ES-I3 (cell line): Measurements from ENCODE around the gene RAPGEF1.
A peak's percentile ranks its signal among the peaks of the same experiment; 100 is the strongest.

Source experiments
- H3K36me3 ChIP-seq: 2 replicates; pipeline ENCODE4 v1.6.1; 2013; ENCODE audit warnings: mild to moderate bottlenecking, low read length, control low read depth, moderate library complexity; ENCODE audit not compliant: insufficient read depth
- H3K4me1 ChIP-seq: 2 replicates; pipeline ENCODE4 v1.6.1; 2013; ENCODE audit warnings: mild to moderate bottlenecking, control low read depth, low read length; ENCODE audit not compliant: insufficient read depth
- H3K9ac ChIP-seq: 2 replicates; pipeline ENCODE4 v1.6.1; 2013; ENCODE audit warnings: low read depth, mild to moderate bottlenecking, low read length, moderate library complexity
- H3K9me3 ChIP-seq: 2 replicates; pipeline ENCODE4 v1.6.1; 2013; ENCODE audit warnings: mild to moderate bottlenecking, low read length, moderate library complexity; ENCODE audit not compliant: control insufficient read depth, insufficient read depth

RAPGEF1 gene

DNA sequence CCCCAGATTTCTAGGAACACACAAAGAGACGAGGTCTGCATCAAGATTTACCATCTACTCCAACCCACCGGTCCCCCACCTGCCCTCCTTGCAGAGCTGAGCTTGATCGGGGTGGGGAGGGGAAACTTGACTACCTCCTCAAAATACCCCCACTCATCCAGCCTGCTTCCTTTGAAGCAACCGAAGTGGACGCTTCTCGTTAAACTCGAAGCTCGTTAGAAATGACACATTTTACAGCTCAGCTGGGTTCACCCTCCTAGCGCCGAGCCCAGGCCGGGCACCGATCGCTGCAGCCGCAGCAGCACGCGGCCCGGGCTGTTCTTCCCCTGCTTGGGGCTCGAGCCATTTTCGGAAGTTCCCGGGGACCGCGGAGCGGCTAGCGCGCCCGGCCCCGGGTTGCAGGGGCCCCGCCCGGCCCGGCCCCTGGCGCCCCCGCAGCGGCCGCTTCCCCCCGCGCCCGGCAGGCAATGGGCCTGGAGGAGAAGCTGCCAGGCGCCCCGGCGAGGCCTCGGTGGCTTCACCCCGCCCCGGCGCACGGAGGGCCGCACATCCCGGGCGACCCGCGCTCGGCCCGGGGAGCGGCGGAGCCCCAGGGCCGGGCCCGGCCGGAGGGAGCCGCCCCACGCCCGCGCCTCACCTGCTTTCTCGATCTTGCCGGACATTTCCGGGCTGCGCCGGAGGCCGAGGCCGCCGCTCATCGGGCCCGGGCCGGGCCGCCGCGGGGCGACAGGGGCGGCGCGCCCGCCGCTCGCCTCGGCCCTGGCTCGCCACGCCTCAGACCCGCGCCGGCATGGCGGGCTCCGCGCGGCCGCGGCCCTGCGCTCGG lies 530 bp downstream of the RAPGEF1 start:
- Histone ChIP-seq H3K36me3 (peaks cover 6% of the 10 kb centered on the region; the same call in 1 of the 2 replicates), H3K4me1 (peaks cover 29% of the 10 kb centered on the region), H3K9ac (peak overlapping the region; percentile 86), H3K9me3 (no peaks in the 10 kb centered on the region; the same call in 1 of the 2 replicates)

- H3K9ac ChIP-seq = peak overlapping the region; percentile 86
Observed at GRCh38 chr9:131738293-131739132, 1.4 kb downstream of the RAPGEF1 start.

DNA sequence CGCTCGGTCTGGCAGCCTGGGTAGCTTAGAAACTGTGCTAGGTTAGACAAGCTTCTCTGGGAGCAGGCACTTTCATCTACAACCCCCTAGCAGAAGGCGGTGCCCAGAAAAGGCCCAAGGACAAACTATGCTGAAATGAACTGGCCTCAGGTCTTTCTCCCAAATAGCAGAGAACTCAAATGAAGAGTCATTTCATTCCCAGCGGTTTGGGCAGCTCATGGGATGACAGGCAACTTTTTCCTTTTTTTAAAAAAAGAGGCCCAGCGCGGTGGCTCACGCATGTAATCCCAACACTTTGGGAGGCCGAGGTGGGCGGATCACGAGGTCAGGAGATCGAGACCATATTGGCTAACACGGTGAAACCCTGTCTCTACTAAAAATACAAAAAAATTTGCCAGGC lies 2.5 kb downstream of the RAPGEF1 start:
- peaks cover 46% of the 10 kb centered on the region for H3K4me1 ChIP-seq
- H3K36me3 ChIP-seq = peaks cover 6% of the 10 kb centered on the region; the same call in 1 of the 2 replicates
- no peaks in the 10 kb centered on the region; the same call in 1 of the 2 replicates for H3K9me3 ChIP-seq
- H3K9ac ChIP-seq = no peak overlapping the region

More at GRCh38 chr9:131738293-131739132, 1.4 kb downstream of the RAPGEF1 start:
- Histone ChIP-seq H3K4me1 (peaks cover 37% of the 10 kb centered on the region), H3K9me3 (no peaks in the 10 kb centered on the region; the same call in 1 of the 2 replicates), H3K36me3 (peaks cover 6% of the 10 kb centered on the region; the same call in 1 of the 2 replicates)

GRCh38 chr9:131736431-131736830 lies 3.4 kb downstream of the RAPGEF1 start:
- peaks cover 56% of the 10 kb centered on the region for H3K4me1 ChIP-seq
- H3K9ac ChIP-seq = no peak overlapping the region
- H3K36me3 ChIP-seq = peaks cover 6% of the 10 kb centered on the region; the same call in 1 of the 2 replicates
- no peaks in the 10 kb centered on the region; the same call in 1 of the 2 replicates for H3K9me3 ChIP-seq

- Histone ChIP-seq H3K4me1 (peaks cover 63% of the 10 kb centered on the region), H3K9me3 (no peaks in the 10 kb centered on the region; the same call in 1 of the 2 replicates), H3K9ac (no peak overlapping the region)
Observed at GRCh38 chr9:131735238-131736128, 4.4 kb downstream of the RAPGEF1 start.

DNA sequence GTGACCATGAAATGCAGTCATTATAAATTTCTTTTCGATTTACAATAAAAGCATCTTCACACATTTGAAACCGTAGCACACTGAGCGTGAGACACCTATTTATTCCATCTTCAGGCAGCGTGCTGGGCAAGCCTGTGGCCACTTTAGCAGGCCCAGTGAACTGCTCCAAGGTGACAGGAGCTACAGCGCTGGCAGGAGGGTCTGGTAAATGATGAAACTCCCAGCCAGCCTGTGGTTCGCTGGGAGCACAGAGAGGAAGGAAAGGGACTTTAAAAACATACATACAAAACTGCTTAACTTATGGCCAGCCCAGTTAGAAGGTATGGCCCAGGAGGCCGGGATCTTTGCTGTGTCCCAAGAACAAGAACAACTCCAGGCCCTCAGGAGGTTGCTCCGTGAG lies 5.1 kb downstream of the RAPGEF1 start:
- Histone ChIP-seq H3K9me3 (no peaks in the 10 kb centered on the region), H3K4me1 (peaks cover 63% of the 10 kb centered on the region), H3K9ac (no peak overlapping the region), H3K36me3 (peaks cover 6% of the 10 kb centered on the region; the same call in 1 of the 2 replicates)

More at GRCh38 chr9:131735238-131736128, 4.4 kb downstream of the RAPGEF1 start:
- peaks cover 6% of the 10 kb centered on the region; the same call in 1 of the 2 replicates for H3K36me3 ChIP-seq

GRCh38 chr9:131734165-131734610 lies 5.7 kb downstream of the RAPGEF1 start:
- Histone ChIP-seq H3K4me1 (peaks cover 63% of the 10 kb centered on the region), H3K9ac (no peak overlapping the region), H3K36me3 (peaks cover 6% of the 10 kb centered on the region; the same call in 1 of the 2 replicates), H3K9me3 (no peaks in the 10 kb centered on the region)

GRCh38 chr9:131733541-131734061 lies 6.3 kb downstream of the RAPGEF1 start:
- H3K36me3 ChIP-seq = peaks cover 6% of the 10 kb centered on the region; the same call in 1 of the 2 replicates
- no peak overlapping the region for H3K9ac ChIP-seq
- H3K9me3 ChIP-seq = no peaks in the 10 kb centered on the region
- peaks cover 67% of the 10 kb centered on the region for H3K4me1 ChIP-seq

DNA sequence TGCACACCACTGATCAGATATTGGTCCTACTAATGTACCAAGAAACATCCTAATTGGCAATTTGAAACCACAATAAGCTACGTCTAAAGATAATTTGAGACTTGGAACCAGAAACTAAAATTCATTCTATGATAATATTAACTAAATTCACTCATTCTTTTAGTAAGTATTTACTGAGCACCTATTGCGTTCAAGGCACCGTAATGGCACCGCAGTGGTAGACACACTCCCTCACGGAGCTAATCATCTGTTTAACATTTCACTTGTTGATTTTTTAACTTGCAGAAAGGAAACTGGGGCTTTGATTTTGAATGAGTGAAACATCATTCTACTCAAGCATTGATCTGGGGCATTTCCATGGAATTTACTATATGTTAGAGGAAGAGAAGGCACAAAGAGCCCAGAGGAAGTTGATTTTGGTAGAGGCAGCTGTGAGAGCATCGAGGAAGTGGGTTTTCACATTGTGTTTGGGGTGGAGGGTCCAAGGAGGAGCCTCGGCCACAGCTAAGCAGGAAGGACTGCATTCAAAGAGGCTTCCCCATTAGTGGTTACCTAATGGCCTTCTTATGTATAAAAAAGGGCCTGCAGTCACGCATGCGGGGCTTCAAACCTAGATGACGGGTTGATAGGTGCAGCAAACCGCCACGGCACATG lies 7.1 kb downstream of the RAPGEF1 start:
- Histone ChIP-seq H3K9ac (no peak overlapping the region), H3K36me3 (peaks cover 6% of the 10 kb centered on the region; the same call in 1 of the 2 replicates), H3K9me3 (no peaks in the 10 kb centered on the region), H3K4me1 (peaks cover 70% of the 10 kb centered on the region)

DNA sequence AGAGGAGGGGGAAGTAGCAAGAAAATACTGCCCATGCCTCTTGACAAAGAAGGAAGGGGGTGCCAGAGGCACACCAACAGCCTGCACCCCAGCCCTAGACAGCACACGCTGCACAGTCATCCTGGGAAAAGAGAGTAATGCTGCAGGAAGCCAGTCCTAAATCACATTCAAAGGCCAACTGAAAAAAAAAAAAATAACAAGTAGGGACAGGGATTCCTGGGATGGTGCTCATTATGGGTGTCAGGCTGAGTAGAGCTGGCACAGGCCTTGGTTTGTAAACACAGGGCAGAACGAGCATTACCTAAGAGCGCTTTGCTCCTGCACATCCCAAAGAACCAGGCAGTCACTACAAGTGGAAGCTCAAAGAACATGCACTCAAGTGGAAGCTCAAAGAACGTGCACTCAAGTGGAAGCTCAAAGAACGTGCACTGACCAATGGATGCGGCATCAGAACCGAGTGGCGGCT lies 7.8 kb downstream of the RAPGEF1 start:
- no peak overlapping the region for H3K9ac ChIP-seq
- no peaks in the 10 kb centered on the region for H3K9me3 ChIP-seq
- H3K4me1 ChIP-seq = peaks cover 77% of the 10 kb centered on the region
- H3K36me3 ChIP-seq = peaks cover 6% of the 10 kb centered on the region; the same call in 1 of the 2 replicates

- Histone ChIP-seq H3K9ac (no peak overlapping the region), H3K36me3 (peaks cover 6% of the 10 kb centered on the region; the same call in 1 of the 2 replicates), H3K4me1 (peaks cover 76% of the 10 kb centered on the region), H3K9me3 (no peaks in the 10 kb centered on the region)
Observed at GRCh38 chr9:131731644-131732043, 8.2 kb downstream of the RAPGEF1 start.

- H3K9ac ChIP-seq = no peak overlapping the region
- H3K36me3 ChIP-seq = peaks cover 6% of the 10 kb centered on the region; the same call in 1 of the 2 replicates
- H3K4me1 ChIP-seq = peaks cover 72% of the 10 kb centered on the region
- no peaks in the 10 kb centered on the region for H3K9me3 ChIP-seq
Observed at GRCh38 chr9:131731237-131731636, 8.6 kb downstream of the RAPGEF1 start.

GRCh38 chr9:131728961-131729360 lies 10.9 kb downstream of the RAPGEF1 start:
- Histone ChIP-seq H3K36me3 (no peaks in the 10 kb centered on the region), H3K9ac (no peak overlapping the region), H3K9me3 (no peaks in the 10 kb centered on the region), H3K4me1 (peaks cover 51% of the 10 kb centered on the region)
